Thyroid gland (tissue), 4 donors: ENCODE data around the gene MOB3A.

Experiments
- CTCF ChIP-seq, 6 experiments: fragments of 200-600 bp in 3 of 6; fragments of 450-650 bp in 3 of 6; sonication (generic) in 3 of 6; IDR thresholded peaks; one replicate each; pipeline ENCODE4 v1.5.1; 2016 to 2019; ENCODE audit warnings: antibody characterized with exemption in 6 of 6, mild to moderate bottlenecking in 2 of 6, inconsistent platforms in 1 of 6, moderate library complexity in 1 of 6
- POLR2A ChIP-seq, 2 donors: fragments of 450-650 bp; IDR thresholded peaks; one replicate each; pipeline ENCODE4 v1.6.1; 2017; ENCODE audit warnings: antibody characterized with exemption in 2 of 2, mild to moderate bottlenecking in 2 of 2, moderate library complexity in 1 of 2

DNA sequence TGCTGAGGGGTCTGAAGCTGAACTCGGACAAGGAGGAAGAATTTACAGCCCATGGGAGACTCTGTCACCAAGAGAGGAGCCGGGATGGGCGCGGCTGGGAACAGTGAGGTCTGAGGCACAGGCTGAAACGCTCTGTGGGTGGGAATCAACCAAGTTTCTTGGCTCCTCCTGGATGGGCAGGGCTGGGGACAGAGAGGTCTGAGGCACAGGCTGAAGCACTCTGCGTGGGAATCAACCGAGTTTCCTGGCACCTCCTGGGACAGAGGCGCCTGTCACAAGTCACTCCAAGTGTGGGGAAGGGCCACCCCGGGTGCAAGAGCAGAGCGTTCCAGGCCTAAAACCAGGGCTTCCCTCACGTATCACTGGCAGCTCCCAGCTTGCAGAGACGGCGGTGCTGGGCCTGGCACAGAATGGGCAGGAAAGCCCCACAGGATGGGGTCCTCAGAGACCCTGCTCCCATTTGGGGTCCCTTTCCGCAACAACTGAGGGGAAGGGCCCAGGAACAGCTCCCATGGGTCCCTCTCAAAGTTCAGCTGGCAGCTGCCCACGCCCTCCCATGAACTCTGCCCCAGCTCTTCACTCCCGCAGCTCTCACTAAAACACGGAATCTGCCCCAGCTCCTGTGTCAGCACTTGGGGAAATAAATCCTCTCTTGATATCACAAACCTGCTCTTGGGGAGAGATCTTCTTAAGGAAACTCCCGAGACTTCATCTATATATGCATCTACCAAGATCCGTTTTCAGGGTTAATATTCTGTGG is 36.8 kb upstream of the MOB3A start:
- TF ChIP-seq POLR2A (IDR thresholded peaks at IDR 0.05) (no peak), CTCF (IDR thresholded peaks at IDR 0.05) (no peak)
